ENCODE results near the gene JAZF1.

The JAZF1 gene

GRCh38 chr7:27795977-27796376, 384.6 kb downstream of the JAZF1 start:
- no peak for DNase-seq (ENCODE audit: low read depth in 4 of 4, low spot score in 1 of 4)

- DNase-seq (ENCODE audit: low read depth in 4 of 4, low spot score in 1 of 4), result no peak
Observed at GRCh38 chr7:27793780-27794179, 386.8 kb downstream of the JAZF1 start.

GRCh38 chr7:27788437-27788836, 392.2 kb downstream of the JAZF1 start:
- DNase-seq (ENCODE audit: low read depth in 4 of 4, low spot score in 1 of 4), result no peak

GRCh38 chr7:27784399-27785053, 396.1 kb downstream of the JAZF1 start:
- peak in 1 of 4 experiments; percentile 6 for DNase-seq (ENCODE audit: low read depth in 4 of 4, low spot score in 1 of 4)

- no peak for DNase-seq (ENCODE audit: low read depth in 4 of 4, low spot score in 1 of 4)
Observed at GRCh38 chr7:27782849-27783248, 397.7 kb downstream of the JAZF1 start.

GRCh38 chr7:27781188-27781587, 399.4 kb downstream of the JAZF1 start:
- DNase-seq (ENCODE audit: low read depth in 4 of 4, low spot score in 1 of 4), result no peak
